Activated CD4-positive, alpha-beta T cell treated with anti-CD3 and anti-CD28 coated beads for 36 hours (primary cell): ENCODE results near the gene DAB1. TPM values are rescaled to one million over a fixed set of nuclear protein-coding genes. Genes with fewer than 3 reads are reported as not detected.

Source experiments
- ATAC-seq: fragments of 200-7000 bp; cut with Tn5 transposase; one replicate; pipeline ENCODE4 v1.10.0; 2021; ENCODE audit warnings: mild to moderate bottlenecking, moderate library complexity
- CTCF ChIA-PET: fragments of 350-600 bp; sonication (Branson Sonifier 250); formaldehyde crosslinking; loops from one replicate; lab custom pipeline; 2021; ENCODE audit warnings: antibody characterized with exemption; lab: Charles Lee
- POLR2A ChIA-PET: fragments of 350-600 bp; sonication (Branson Sonifier 250); formaldehyde crosslinking; loops from one replicate; lab custom pipeline; 2021; ENCODE audit warnings: antibody characterized with exemption, inconsistent platforms; lab: Charles Lee
- DNase-seq: peaks from one replicate; pipeline ENCODE4 v3.0.0-alpha.2; 2020
- H3K27ac Mint-ChIP-seq: one replicate; pipeline ENCODE4 v1.8.0; 2021; ENCODE audit warnings: mixed read lengths
- H3K27me3 Mint-ChIP-seq: one replicate; pipeline ENCODE4 v1.8.0; 2021; ENCODE audit warnings: mixed read lengths
- H3K36me3 Mint-ChIP-seq: one replicate; pipeline ENCODE4 v1.8.0; 2021; ENCODE audit warnings: low read depth, mixed read lengths
- H3K4me1 Mint-ChIP-seq: one replicate; pipeline ENCODE4 v1.8.0; 2021; ENCODE audit warnings: mixed read lengths
- H3K4me3 Mint-ChIP-seq: one replicate; pipeline ENCODE4 v1.8.0; 2021; ENCODE audit warnings: mild to moderate bottlenecking, moderate library complexity, mixed read lengths
- H3K9me3 Mint-ChIP-seq: one replicate; pipeline ENCODE4 v1.8.0; 2021; ENCODE audit warnings: low read depth, mixed read lengths
- intact Hi-C, 2 experiments: fragments of 100-400 bp; cut with DNase I in 1 of 2; cut with micrococcal nuclease in 1 of 2; formaldehyde crosslinking; loops; one replicate each; pipeline versions ENCODE4 v1.14.2 to v1.15.1; 2022 to 2024; cut with DNase I, micrococcal nuclease
- total RNA-seq, 2 experiments: library from RNA; stranded (reverse); gene quantifications; one replicate each; pipeline ENCODE4 v1.2.3, GENCODE V29; 2021

DAB1 gene
- total RNA-seq, 2 experiments from 2014 or later, result 0.11 TPM; not detected in 1

DNA sequence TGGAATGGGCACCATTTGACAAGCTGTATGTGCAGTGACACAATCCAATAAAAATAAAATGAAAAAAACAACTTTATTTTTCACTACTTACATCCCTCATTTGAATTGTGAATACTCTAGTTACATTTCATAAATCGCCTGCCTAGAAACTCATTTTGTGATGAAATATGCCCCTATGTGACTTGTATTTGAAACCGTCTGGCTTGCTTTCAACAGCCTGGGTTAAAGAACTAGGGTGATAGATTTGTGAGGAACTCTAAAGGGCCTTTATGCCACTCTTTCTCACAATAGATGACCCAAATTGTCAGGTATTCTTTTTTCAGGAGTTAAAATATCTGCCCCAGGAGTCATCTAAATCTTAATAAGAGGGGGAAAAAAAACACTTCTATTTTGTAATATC is 137.9 kb downstream of the DAB1 start:
- ChIA-PET CTCF (no interaction called here), POLR2A (no interaction called here)
- Mint-ChIP-seq H3K27me3 (peaks cover 6% of the 10 kb centered on the region), H3K4me3 (no peak overlapping the region), H3K36me3 (no peaks in the 10 kb centered on the region), H3K27ac (no peak overlapping the region), H3K4me1 (no peaks in the 10 kb centered on the region), H3K9me3 (no peaks in the 10 kb centered on the region)
- intact Hi-C loops, result no loop called here
- DNase-seq (no peak), ATAC-seq (no peak)

DNA sequence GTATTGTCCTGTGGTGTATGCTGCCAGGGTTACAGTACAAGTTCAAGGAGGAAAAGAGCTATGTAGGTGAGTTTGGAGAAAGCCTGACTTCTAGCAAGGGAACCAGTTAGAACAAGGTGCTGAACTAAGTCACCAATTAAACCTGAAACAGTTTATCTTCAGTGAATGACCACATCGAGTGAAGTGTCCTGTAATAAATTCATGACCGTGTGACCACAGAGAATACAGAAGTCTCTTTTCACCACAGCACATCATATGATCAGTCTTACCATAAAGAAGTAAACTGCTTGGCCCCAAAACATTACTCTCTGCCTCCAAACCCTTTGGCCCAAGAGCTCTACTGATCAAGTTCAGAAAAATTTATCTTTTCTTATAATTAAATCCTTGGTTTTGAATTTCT is 141.4 kb downstream of the DAB1 start:
- Mint-ChIP-seq H3K27me3 (peaks cover 5% of the 10 kb centered on the region), H3K9me3 (no peaks in the 10 kb centered on the region), H3K4me1 (no peaks in the 10 kb centered on the region), H3K27ac (no peak overlapping the region), H3K36me3 (no peaks in the 10 kb centered on the region), H3K4me3 (no peak overlapping the region)
- no peak for ATAC-seq
- DNase-seq, result no peak
- intact Hi-C loops, result no loop called here
- POLR2A ChIA-PET, result no interaction called here
- CTCF ChIA-PET, result no interaction called here

DNA sequence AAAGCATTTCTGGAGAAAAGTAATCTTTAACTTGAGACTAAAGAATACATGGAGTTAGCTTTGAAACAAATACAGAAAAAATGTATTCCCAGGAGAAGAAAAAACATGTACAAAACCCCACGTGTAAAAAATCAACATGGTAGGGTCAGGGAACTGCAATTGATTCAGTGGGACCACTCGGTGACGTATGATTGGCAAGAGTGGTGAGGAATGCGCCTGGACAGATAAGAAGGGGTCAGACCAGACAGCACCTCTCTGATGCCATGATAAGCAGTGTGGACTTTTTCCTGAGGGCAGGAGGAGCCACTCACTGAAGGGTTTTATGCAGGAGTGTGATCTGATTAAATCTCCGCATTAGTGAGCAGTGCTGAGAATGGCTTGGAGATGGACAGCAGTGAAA is 142.5 kb downstream of the DAB1 start:
- H3K27me3 Mint-ChIP-seq, result peaks cover 5% of the 10 kb centered on the region
- DNase-seq, result no peak
- CTCF ChIA-PET, result no interaction called here
- ATAC-seq, result no peak
- H3K36me3 Mint-ChIP-seq, result no peaks in the 10 kb centered on the region
- no peak overlapping the region for H3K27ac Mint-ChIP-seq
- intact Hi-C loops, result no loop called here
- no peaks in the 10 kb centered on the region for H3K4me1 Mint-ChIP-seq
- no peak overlapping the region for H3K4me3 Mint-ChIP-seq
- no peaks in the 10 kb centered on the region for H3K9me3 Mint-ChIP-seq
- POLR2A ChIA-PET, result no interaction called here

DNA sequence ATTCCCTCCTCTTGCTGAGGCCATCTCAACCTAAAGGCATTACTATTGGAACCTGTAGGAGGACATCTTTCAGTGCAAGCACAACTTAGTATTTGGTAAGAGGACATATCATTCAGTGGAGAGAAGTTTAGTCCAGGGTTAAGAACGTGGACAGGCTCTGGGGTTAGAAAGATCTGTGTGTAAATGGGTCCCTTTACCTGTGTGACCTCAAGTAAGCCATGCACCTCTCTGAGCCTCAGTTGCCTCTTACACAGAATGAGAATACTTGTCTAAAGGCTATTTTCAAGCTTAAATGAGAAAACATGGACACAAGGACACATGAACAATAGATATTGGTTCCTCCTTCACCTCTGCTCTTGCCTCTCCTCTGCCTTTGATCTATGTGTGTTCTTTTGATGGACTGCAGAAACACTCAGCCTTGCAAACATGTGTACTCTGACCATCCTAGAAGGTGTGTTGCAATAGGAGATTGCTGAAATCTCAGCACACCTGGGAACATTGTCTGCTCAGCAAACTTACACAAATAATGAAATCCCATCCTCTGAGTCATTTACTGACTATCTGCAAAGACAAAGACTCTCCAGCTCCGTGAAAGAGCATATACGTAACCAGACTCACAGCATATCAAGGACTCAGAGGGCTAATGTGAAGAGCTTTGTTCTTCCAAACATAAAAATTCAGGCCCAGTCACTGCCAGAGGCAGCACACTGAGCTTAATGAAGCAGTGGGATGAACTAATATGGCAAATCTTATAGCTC is 143.8 kb downstream of the DAB1 start:
- intact Hi-C loops, result no loop called here
- H3K9me3 Mint-ChIP-seq, result no peaks in the 10 kb centered on the region
- ChIA-PET POLR2A (no interaction called here), CTCF (no interaction called here)
- H3K36me3 Mint-ChIP-seq, result no peaks in the 10 kb centered on the region
- no peak overlapping the region for H3K4me3 Mint-ChIP-seq
- H3K4me1 Mint-ChIP-seq, result no peaks in the 10 kb centered on the region
- H3K27ac Mint-ChIP-seq, result no peak overlapping the region
- no peak for ATAC-seq
- peaks cover 5% of the 10 kb centered on the region for H3K27me3 Mint-ChIP-seq
- DNase-seq, result no peak

DNA sequence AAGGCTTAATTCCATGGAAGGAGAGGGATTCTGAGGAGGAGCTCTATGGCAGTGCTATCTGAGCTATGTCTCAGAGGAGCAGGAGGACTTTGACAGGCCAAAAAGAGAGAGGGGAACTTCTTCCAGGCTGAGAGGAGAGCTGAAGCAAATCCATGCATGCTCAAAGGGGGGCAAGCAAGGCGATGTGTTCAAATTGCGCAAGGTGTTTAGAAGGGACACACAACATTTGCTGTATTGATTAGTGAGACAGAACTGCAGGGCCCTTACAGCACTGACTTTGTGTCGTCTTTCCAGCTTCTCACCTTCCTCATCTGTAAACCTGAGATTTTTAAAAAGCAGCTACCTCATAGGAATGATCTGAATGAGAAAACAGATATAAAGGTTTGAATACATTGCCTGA is 145.3 kb downstream of the DAB1 start:
- intact Hi-C loops, result no loop called here
- Mint-ChIP-seq H3K4me1 (no peaks in the 10 kb centered on the region), H3K27me3 (peaks cover 5% of the 10 kb centered on the region), H3K9me3 (no peaks in the 10 kb centered on the region), H3K27ac (no peak overlapping the region), H3K36me3 (no peaks in the 10 kb centered on the region), H3K4me3 (no peak overlapping the region)
- DNase-seq, result no peak
- CTCF ChIA-PET, result interaction anchor here (1.0 kb wide), 1 partner anchor 8 kb away, joined by 3 read pairs; no protein-coding TSS in a partner anchor
- no peak for ATAC-seq
- POLR2A ChIA-PET, result no interaction called here

DNA sequence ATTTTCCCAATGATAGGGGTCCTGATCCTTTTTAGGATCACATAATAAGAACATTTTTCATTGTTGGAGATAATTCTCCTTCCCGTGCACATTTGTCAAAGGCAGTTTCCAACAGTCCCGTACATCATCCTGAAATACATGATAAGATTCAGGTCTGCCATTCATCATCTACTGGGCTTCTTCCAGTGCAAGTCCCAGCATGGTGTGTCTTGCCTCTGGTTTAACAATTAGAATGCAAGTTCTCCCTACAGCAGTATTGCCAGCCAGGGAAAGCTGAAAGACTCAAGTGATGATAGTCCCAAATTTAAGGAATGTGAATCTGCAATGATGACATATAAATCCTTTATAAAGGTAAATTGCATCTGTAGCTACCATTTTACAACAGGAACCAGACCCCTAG is 146.2 kb downstream of the DAB1 start:
- H3K27me3 Mint-ChIP-seq, result peaks cover 5% of the 10 kb centered on the region
- no peak overlapping the region for H3K4me3 Mint-ChIP-seq
- ATAC-seq (no peak), DNase-seq (no peak)
- POLR2A ChIA-PET, result no interaction called here
- intact Hi-C loops, result no loop called here
- H3K9me3 Mint-ChIP-seq, result no peaks in the 10 kb centered on the region
- no peaks in the 10 kb centered on the region for H3K36me3 Mint-ChIP-seq
- no peak overlapping the region for H3K27ac Mint-ChIP-seq
- CTCF ChIA-PET, result no interaction called here
- H3K4me1 Mint-ChIP-seq, result no peaks in the 10 kb centered on the region

DNA sequence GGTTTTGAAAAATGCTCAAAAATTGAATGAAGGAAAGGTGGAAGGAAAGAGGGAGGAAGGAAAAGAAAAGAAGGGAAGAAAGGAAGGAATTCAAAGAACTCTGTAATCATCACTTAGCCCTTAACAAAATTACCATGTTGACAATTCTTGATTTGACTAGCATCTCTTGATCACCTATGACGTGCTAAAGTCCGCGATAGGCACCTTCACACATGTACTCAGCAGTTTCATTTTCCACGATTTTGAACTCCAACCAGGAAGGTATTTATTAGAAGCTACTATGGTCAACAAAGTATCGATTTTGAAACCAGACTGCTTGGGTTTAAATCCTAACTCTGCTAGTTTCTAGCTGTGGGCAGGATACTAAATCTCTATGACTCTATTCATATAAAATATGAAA is 146.9 kb downstream of the DAB1 start:
- no peaks in the 10 kb centered on the region for H3K4me1 Mint-ChIP-seq
- ATAC-seq (no peak), DNase-seq (no peak)
- ChIA-PET POLR2A (no interaction called here), CTCF (no interaction called here)
- no peaks in the 10 kb centered on the region for H3K36me3 Mint-ChIP-seq
- H3K4me3 Mint-ChIP-seq, result no peak overlapping the region
- no peak overlapping the region for H3K27ac Mint-ChIP-seq
- no peaks in the 10 kb centered on the region for H3K9me3 Mint-ChIP-seq
- intact Hi-C loops, result no loop called here
- H3K27me3 Mint-ChIP-seq, result peaks cover 5% of the 10 kb centered on the region

DNA sequence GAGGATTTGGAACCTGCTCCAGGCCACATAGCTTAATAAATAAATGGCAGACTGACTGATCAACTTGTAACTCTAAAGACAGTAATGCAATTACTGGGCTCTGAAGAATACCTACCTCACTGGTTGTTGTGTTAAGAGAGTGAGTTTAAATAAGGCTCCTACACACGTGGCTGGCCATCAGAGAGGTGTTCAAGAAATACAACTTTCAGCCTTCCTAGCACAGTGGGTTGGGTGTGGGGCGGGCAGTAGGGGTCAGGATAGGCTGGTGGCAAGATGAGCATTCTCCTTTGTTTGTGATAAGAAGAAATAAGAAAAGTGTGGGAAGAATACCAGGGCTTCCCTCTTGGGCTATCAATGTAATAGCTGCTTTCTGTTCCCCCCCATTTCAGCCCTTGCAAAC is 151.3 kb downstream of the DAB1 start:
- no peaks in the 10 kb centered on the region for H3K36me3 Mint-ChIP-seq
- intact Hi-C loops, result no loop called here
- no peak overlapping the region for H3K27ac Mint-ChIP-seq
- ChIA-PET POLR2A (no interaction called here), CTCF (no interaction called here)
- no peaks in the 10 kb centered on the region for H3K9me3 Mint-ChIP-seq
- no peak overlapping the region for H3K4me3 Mint-ChIP-seq
- no peaks in the 10 kb centered on the region for H3K27me3 Mint-ChIP-seq
- no peaks in the 10 kb centered on the region for H3K4me1 Mint-ChIP-seq
- DNase-seq (no peak), ATAC-seq (no peak)

DNA sequence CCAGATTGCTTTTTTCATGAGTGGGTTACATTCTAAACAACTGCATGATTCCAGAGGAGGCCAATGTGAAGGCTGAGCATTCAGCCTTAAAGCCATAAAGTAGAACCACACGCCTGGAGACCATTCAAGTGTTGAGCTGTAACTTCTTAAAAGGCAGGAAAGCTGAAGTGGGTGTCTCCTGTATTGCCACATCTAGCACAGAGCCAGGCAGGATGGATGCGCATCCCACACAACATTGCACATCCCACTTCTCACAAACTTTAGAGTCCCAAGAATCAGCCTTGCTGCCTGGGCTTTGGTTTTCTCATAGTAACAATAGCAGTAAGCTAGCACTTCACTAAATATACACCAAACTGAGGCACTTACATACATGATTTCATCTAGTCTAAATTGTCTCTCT is 151.7 kb downstream of the DAB1 start:
- ATAC-seq (no peak), DNase-seq (no peak)
- POLR2A ChIA-PET, result no interaction called here
- H3K4me1 Mint-ChIP-seq, result no peaks in the 10 kb centered on the region
- no peak overlapping the region for H3K4me3 Mint-ChIP-seq
- intact Hi-C loops, result no loop called here
- no peak overlapping the region for H3K27ac Mint-ChIP-seq
- H3K27me3 Mint-ChIP-seq, result no peaks in the 10 kb centered on the region
- CTCF ChIA-PET, result no interaction called here
- no peaks in the 10 kb centered on the region for H3K36me3 Mint-ChIP-seq
- H3K9me3 Mint-ChIP-seq, result no peaks in the 10 kb centered on the region

DNA sequence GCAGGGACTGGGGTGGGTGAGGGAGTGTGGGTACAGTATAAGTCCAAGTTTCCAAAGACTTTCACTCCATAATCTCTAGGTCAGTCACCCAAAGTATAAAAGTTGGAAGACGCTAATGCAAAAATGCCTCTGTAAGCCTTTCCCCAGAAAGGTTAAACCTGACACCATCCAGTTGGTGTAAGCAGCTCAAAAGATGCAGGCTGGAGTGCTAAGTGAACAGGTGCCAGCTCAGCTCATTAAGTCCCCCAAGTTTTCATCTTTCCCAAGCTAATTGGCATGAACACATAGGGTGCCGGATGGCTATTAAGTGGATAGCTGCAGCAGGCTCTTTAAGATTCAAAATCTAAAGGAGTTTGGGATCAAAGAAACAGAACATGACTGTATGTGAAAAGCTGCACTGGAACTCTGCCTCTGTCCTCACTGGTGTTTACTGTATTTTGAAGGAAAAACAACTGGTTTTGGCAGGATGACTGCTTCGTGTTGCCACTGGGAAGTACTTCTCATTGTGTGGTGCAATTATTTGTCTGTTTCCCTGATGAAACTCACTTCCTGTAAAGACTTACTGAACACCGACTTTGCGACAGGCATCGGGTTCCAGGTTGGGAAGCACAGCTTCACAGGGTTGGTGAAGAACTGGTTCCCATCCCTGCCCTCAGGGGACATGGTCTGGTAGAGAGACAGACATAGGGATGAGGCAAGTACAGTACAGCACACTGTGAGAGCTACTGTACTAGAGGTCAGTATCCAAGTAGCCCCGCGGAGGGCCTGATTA is 152.7 kb downstream of the DAB1 start:
- H3K4me3 Mint-ChIP-seq, result no peak overlapping the region
- ChIA-PET POLR2A (no interaction called here), CTCF (interaction anchor here (0.9 kb wide), 1 partner anchor 7 kb away, joined by 3 read pairs; no protein-coding TSS in a partner anchor)
- ATAC-seq (no peak), DNase-seq (no peak)
- H3K9me3 Mint-ChIP-seq, result no peaks in the 10 kb centered on the region
- intact Hi-C loops, result no loop called here
- no peaks in the 10 kb centered on the region for H3K4me1 Mint-ChIP-seq
- H3K27me3 Mint-ChIP-seq, result no peaks in the 10 kb centered on the region
- H3K27ac Mint-ChIP-seq, result no peak overlapping the region
- H3K36me3 Mint-ChIP-seq, result no peaks in the 10 kb centered on the region

DNA sequence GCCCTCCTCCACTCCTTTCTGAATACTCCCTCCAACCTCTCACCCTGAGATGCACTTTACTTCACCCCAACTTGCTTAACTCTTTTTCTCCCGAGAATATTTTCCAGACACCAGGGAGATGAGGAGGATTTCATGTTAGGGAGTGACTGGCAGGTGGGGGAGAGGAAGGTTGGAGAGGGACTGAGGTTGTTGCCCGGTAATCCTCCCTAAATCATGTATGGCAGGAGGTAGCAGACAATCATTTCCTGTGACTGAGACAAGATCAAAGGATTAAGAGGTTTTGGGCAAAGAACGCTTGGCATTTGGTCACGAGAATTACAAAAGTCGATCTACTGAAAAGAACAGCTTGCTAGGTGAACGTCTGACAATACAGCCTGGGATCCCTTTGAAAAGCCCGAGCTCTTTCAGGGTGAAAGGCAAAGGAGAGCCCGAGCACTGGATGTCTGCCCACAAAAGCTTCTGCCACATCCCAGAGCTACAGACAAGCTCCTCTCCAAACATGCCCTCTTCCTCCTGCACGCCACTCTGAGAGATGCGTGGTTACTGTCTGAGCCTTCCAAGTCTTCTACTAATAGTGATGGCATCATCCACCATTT is 154.1 kb downstream of the DAB1 start:
- H3K4me1 Mint-ChIP-seq, result no peaks in the 10 kb centered on the region
- DNase-seq (no peak), ATAC-seq (no peak)
- H3K4me3 Mint-ChIP-seq, result no peak overlapping the region
- peaks cover under 1% of the 10 kb centered on the region for H3K27me3 Mint-ChIP-seq
- POLR2A ChIA-PET, result no interaction called here
- no peak overlapping the region for H3K27ac Mint-ChIP-seq
- H3K9me3 Mint-ChIP-seq, result no peaks in the 10 kb centered on the region
- no peaks in the 10 kb centered on the region for H3K36me3 Mint-ChIP-seq
- intact Hi-C loops, result no loop called here
- CTCF ChIA-PET, result interaction anchor here (0.5 to 0.9 kb wide), 2 partner anchors 9 to 34 kb away, joined by 3 to 4 read pairs; no protein-coding TSS in a partner anchor

DNA sequence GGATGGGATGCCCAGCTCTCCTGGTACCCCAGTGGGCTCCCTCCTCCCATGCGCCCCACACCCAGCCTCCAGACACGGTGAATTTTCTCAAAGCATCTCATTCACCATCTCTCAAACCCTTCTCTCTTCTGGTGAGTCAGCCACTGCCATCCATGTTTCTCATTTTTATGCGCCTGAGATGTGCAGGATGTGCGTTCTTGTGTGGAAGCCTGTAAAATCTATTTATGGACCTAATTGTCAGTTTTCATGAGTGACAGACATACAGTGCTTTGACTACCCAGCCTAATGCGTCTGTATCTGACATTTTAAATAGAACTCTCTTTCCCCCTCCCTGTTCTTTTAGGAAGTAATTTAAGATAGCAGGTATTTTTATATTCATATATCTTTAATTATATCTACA is 158.8 kb downstream of the DAB1 start:
- intact Hi-C loops, result no loop called here
- POLR2A ChIA-PET, result no interaction called here
- Mint-ChIP-seq H3K27me3 (peaks cover 2% of the 10 kb centered on the region), H3K4me3 (no peak overlapping the region), H3K27ac (no peak overlapping the region), H3K9me3 (no peaks in the 10 kb centered on the region), H3K36me3 (no peaks in the 10 kb centered on the region), H3K4me1 (no peaks in the 10 kb centered on the region)
- no peak for DNase-seq
- CTCF ChIA-PET, result no interaction called here
- ATAC-seq, result no peak
